H1 (cell line): Measurements from ENCODE around the gene SIGLEC11. TPM values are rescaled to one million over a fixed set of nuclear protein-coding genes. Genes with fewer than 3 reads are reported as not detected.

Source experiments
- CTCF ChIA-PET: fragments of 300-600 bp; sonication (Branson Sonifier 250); formaldehyde crosslinking; loops from one replicate; lab custom pipeline; 2021; ENCODE audit not compliant: partially characterized antibody; lab: Charles Lee
- POLR2A ChIA-PET: fragments of 300-600 bp; sonication (Branson Sonifier 250); formaldehyde crosslinking; loops from one replicate; lab custom pipeline; 2021; ENCODE audit warnings: inconsistent platforms; ENCODE audit not compliant: partially characterized antibody; lab: Charles Lee
- DNase-seq, 2 experiments: peaks; one replicate each; pipeline versions ENCODE4 v3.0.0 to v3.0.0-alpha.2; 2010 to 2022; ENCODE audit warnings: low spot score in 2 of 2, low read depth in 1 of 2, mixed read lengths in 1 of 2
- FAIRE-seq: peaks from 2 replicates; lab custom pipeline; 2011; peaks lifted over from hg19 to GRCh38; lab: Jason Lieb, UNC
- H2AFZ ChIP-seq: 2 replicates; pipeline ENCODE4 v1.8.1; 2012; ENCODE audit warnings: low read length, inconsistent platforms
- H2AK5ac ChIP-seq: 2 replicates; pipeline ENCODE4 v1.6.1; 2013; ENCODE audit warnings: low read depth, low read length
- H2BK120ac ChIP-seq: replicated peaks from 2 replicates; pipeline ENCODE3; 2013; ENCODE audit warnings: low read depth, low read length, inconsistent platforms
- H2BK12ac ChIP-seq: 2 replicates; pipeline ENCODE4 v1.6.1; 2013; ENCODE audit warnings: low read depth, low read length
- H2BK15ac ChIP-seq: 2 replicates; pipeline ENCODE4 v1.6.1; 2013; ENCODE audit warnings: low read length
- H2BK20ac ChIP-seq: 2 replicates; pipeline ENCODE4 v1.6.1; 2013; ENCODE audit warnings: low read length
- H2BK5ac ChIP-seq: 2 replicates; pipeline ENCODE4 v1.6.1; 2013; ENCODE audit warnings: low read depth, low read length
- H3K14ac ChIP-seq: 2 replicates; pipeline ENCODE4 v1.6.1; 2013; ENCODE audit warnings: inconsistent platforms; ENCODE audit not compliant: insufficient read length
- H3K18ac ChIP-seq: 2 replicates; pipeline ENCODE4 v1.6.1; 2013; ENCODE audit warnings: low read length; ENCODE audit errors: extremely low read depth
- H3K23ac ChIP-seq: 2 replicates; pipeline ENCODE4 v1.6.1; 2013; ENCODE audit warnings: inconsistent platforms; ENCODE audit not compliant: insufficient read length
- H3K23me2 ChIP-seq: 2 replicates; pipeline ENCODE4 v1.6.1; 2013; ENCODE audit warnings: low read depth, low read length
- H3K27ac ChIP-seq: 2 replicates; pipeline ENCODE4 v1.6.1; 2011; ENCODE audit warnings: low read depth, low read length, inconsistent platforms
- H3K27me3 ChIP-seq, 4 experiments: replicated peaks in 1 of 4; 1 replicate in 1 of 4; 2 replicates in 3 of 4; pipeline versions ENCODE4 v1.6.1 to v1.8.1; 2011 to 2013; ENCODE audit warnings: low read length in 3 of 4, mild to moderate bottlenecking in 3 of 4, inconsistent platforms in 2 of 4, mixed read lengths in 2 of 4, moderate library complexity in 1 of 4; ENCODE audit not compliant: control insufficient read depth in 3 of 4, insufficient read depth in 3 of 4; ENCODE audit errors: extremely low read depth in 1 of 4
- H3K36me3 ChIP-seq, 4 experiments: 2 replicates each; pipeline versions ENCODE4 v1.6.1 to v1.8.1; 2011 to 2013; ENCODE audit warnings: mild to moderate bottlenecking in 4 of 4, low read length in 3 of 4, moderate library complexity in 2 of 4, control low read depth in 1 of 4, inconsistent platforms in 1 of 4; ENCODE audit not compliant: insufficient read depth in 4 of 4, control insufficient read depth in 2 of 4
- H3K4ac ChIP-seq: replicated peaks from 2 replicates; pipeline ENCODE3; 2013; ENCODE audit warnings: low read length, low read depth, mixed read lengths, inconsistent platforms; ENCODE audit not compliant: insufficient read length
- H3K4me1 ChIP-seq, 4 experiments: replicated peaks in 1 of 4; 1 replicate in 1 of 4; 2 replicates in 3 of 4; pipeline versions ENCODE4 v1.6.1 to v1.8.1; 2011 to 2013; ENCODE audit warnings: low read length in 3 of 4, inconsistent platforms in 2 of 4, mixed read lengths in 1 of 4; ENCODE audit not compliant: insufficient read depth in 4 of 4, control insufficient read depth in 3 of 4
- H3K4me2 ChIP-seq, 2 experiments: 2 replicates each; pipeline versions ENCODE4 v1.6.1 to v1.8.1; 2011 to 2013; ENCODE audit warnings: low read depth in 2 of 2, low read length in 2 of 2, control low read depth in 1 of 2, inconsistent platforms in 1 of 2, mild to moderate bottlenecking in 1 of 2; ENCODE audit not compliant: insufficient read depth in 1 of 2
- H3K4me3 ChIP-seq, 4 experiments: fragments of 200-600, 300-600 bp in 1 of 4; sonication (generic), shearing (Covaris generic), sonication (Bioruptor Twin) in 1 of 4; 2 replicates each; pipeline versions ENCODE4 v1.5.1 to v1.8.1; 2011 to 2016; ENCODE audit warnings: low read length in 4 of 4, low read depth in 3 of 4, control low read depth in 2 of 4, inconsistent platforms in 2 of 4, mild to moderate bottlenecking in 2 of 4, mixed read lengths in 1 of 4, moderate library complexity in 1 of 4; ENCODE audit not compliant: insufficient read depth in 2 of 4; ENCODE audit errors: extremely low read depth in 1 of 4
- H3K56ac ChIP-seq: replicated peaks from 2 replicates; pipeline ENCODE3; 2013; ENCODE audit warnings: low read depth, mild to moderate bottlenecking, mixed read lengths, low read length, inconsistent platforms; ENCODE audit not compliant: insufficient read length
- H3K79me1 ChIP-seq: 2 replicates; pipeline ENCODE4 v1.6.1; 2013; ENCODE audit warnings: low read depth, low read length, control low read depth
- H3K79me2 ChIP-seq, 2 experiments: 2 replicates each; pipeline versions ENCODE4 v1.6.1 to v1.8.1; 2012 to 2013; ENCODE audit warnings: low read length in 2 of 2, mild to moderate bottlenecking in 2 of 2, inconsistent platforms in 1 of 2; ENCODE audit not compliant: insufficient read depth in 2 of 2, control insufficient read depth in 1 of 2
- H3K9ac ChIP-seq, 4 experiments: replicated peaks in 1 of 4; 1 replicate in 1 of 4; 2 replicates in 3 of 4; pipeline versions ENCODE4 v1.6.1 to v1.8.1; 2011 to 2013; ENCODE audit warnings: low read depth in 3 of 4, low read length in 3 of 4, control low read depth in 2 of 4, mild to moderate bottlenecking in 2 of 4, moderate library complexity in 2 of 4, inconsistent platforms in 1 of 4; ENCODE audit errors: extremely low read depth in 1 of 4
- H3K9me3 ChIP-seq, 2 experiments: 2 replicates each; pipeline versions ENCODE4 v1.6.1 to v1.8.1; 2012 to 2013; ENCODE audit warnings: mild to moderate bottlenecking in 2 of 2, moderate library complexity in 2 of 2, control low read depth in 1 of 2, inconsistent platforms in 1 of 2, low read depth in 1 of 2, low read length in 1 of 2, mixed read lengths in 1 of 2; ENCODE audit not compliant: insufficient read depth in 2 of 2
- H4K20me1 ChIP-seq, 2 experiments: replicated peaks in 1 of 2; 2 replicates each; pipeline versions ENCODE3 to v1.8.1; 2011 to 2013; ENCODE audit warnings: inconsistent platforms in 2 of 2, low read length in 2 of 2, mild to moderate bottlenecking in 1 of 2; ENCODE audit not compliant: insufficient read depth in 2 of 2, control insufficient read depth in 1 of 2
- H4K5ac ChIP-seq: 2 replicates; pipeline ENCODE4 v1.6.1; 2013; ENCODE audit warnings: low read length, low read depth, mixed read lengths, inconsistent platforms; ENCODE audit not compliant: insufficient read length
- H4K8ac ChIP-seq: 2 replicates; pipeline ENCODE4 v1.8.0; 2013; ENCODE audit warnings: mild to moderate bottlenecking, moderate library complexity, low read length, inconsistent platforms; ENCODE audit not compliant: insufficient read depth; ENCODE audit errors: extremely low read depth
- H4K91ac ChIP-seq: replicated peaks from 2 replicates; pipeline ENCODE3; 2013; ENCODE audit warnings: low read length, mixed read lengths, inconsistent platforms; ENCODE audit not compliant: insufficient read length
- GTF2F1 ChIP-seq: IDR thresholded peaks from 2 replicates; pipeline ENCODE4 v1.6.1; 2012; ENCODE audit warnings: low read depth, low read length, improper control_type of control experiment, borderline replicate concordance
- KDM4A ChIP-seq: IDR thresholded peaks from one replicate; pipeline ENCODE4 v1.7.1; 2012; ENCODE audit warnings: low read depth, mild to moderate bottlenecking, moderate library complexity, low read length, inconsistent platforms; ENCODE audit not compliant: severe bottlenecking
- SAP30 ChIP-seq: fragments of 300-600 bp; sonication (generic); IDR thresholded peaks from 2 replicates; pipeline ENCODE4 v1.7.1; 2012; ENCODE audit warnings: low read length, moderate library complexity, mild to moderate bottlenecking, inconsistent platforms; ENCODE audit not compliant: insufficient read depth, insufficient replicate concordance
- SIN3A ChIP-seq, 2 experiments: IDR thresholded peaks in 1 of 2; conservative IDR thresholded peaks in 1 of 2; 2 replicates each; pipeline ENCODE4 v1.6.1; 2011 to 2012; ENCODE audit warnings: low read length in 2 of 2, improper control_type of control experiment in 1 of 2, low read depth in 1 of 2, mild to moderate bottlenecking in 1 of 2
- SIRT6 ChIP-seq: IDR thresholded peaks from one replicate; pipeline ENCODE4 v1.7.1; 2012; ENCODE audit warnings: low read length, inconsistent platforms
- ZNF274 ChIP-seq: IDR thresholded peaks from 2 replicates; pipeline ENCODE4 v1.7.0; 2012; ENCODE audit warnings: low read length, borderline replicate concordance; ENCODE audit errors: extremely low read depth
- WGBS, 2 experiments: shearing (Covaris generic) in 1 of 2; methylation state at CpG; one replicate each; pipeline versions ENCODE4 v1.1.6 to v1.1.7; 2013 to 2015; ENCODE audit warnings: low lambda C conversion rate in 2 of 2, mixed read lengths in 2 of 2, inconsistent platforms in 1 of 2, low coverage in 1 of 2, missing lambda C conversion rate in 1 of 2; ENCODE audit not compliant: insufficient replicate concordance in 2 of 2, insufficient coverage in 1 of 2, insufficient read length in 1 of 2; ENCODE audit errors: extremely low coverage in 1 of 2, missing lambda C conversion rate in 1 of 2; 5-methylcytosine and 5-hydroxymethylcytosine counted together
- polyA plus RNA-seq, 7 experiments: library from polyadenylated mRNA; depleted of rRNA in 3 of 7; stranded (reverse) in 5 of 7; unstranded in 2 of 7; fragments of >200 nt in 5 of 7; fragments of 200-250 nt in 2 of 7; gene quantifications; 1 replicate in 5 of 7; 2 replicates in 1 of 7; 4 replicates in 1 of 7; pipeline versions ENCODE4 v1.2.1 to v1.2.3, GENCODE V29; 2011 to 2013; ENCODE audit warnings: missing spikeins in 2 of 7, mixed read lengths in 2 of 7
- total RNA-seq: library from RNA; stranded (reverse); fragmentation: NEBNext Ultra II Directional; extraction: Animal tissue kit (Norgen Biotek cat#: 25700); gene quantifications from 2 replicates; pipeline ENCODE4 v1.2.1, GENCODE V29; 2021
- TF ChIP-seq, protein P1 (sequence below): IDR thresholded peaks from 2 replicates; pipeline ENCODE4 v1.6.1; 2011; ENCODE audit warnings: low read depth, mild to moderate bottlenecking, low read length; ENCODE audit not compliant: insufficient read depth

SIGLEC11 gene
- total and polyA plus RNA-seq, 2 of the 8 experiments (the other 6 are each of a cell fraction or from before 2014, with no cell fraction given), result 0.18 TPM; not detected in 1

DNA sequence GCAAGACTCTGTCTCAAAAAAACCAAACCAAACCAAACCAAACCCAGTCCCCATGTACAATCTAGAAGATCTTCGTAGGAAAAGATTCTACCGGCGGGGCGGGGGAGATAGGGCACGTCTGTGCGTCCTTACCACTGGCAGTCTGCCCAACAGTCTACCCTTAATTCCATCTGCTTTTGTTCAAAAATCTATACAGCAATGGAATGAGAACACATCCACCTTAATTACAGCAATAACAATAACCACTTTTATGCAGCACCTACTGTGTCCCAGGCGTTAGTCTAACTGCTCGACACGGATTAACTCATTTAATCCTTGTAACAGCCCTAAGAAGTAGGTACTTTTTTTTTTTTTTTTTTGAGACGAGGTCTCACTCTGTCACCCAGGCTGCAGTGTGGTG is 34.5 kb downstream of the SIGLEC11 start:
- no peak overlapping the region for H2BK120ac ChIP-seq
- POLR2A ChIA-PET, result interaction anchor here (1.1 to 15.1 kb wide), 4 partner anchors 14 to 76 kb away, joined by 3 to 373 read pairs (median 12); partner anchors contain the start of gene PTOV1
- no peak overlapping the region for H2AFZ ChIP-seq
- no peaks in the 10 kb centered on the region for H3K9me3 ChIP-seq
- peaks cover 19% of the 10 kb centered on the region for H3K79me1 ChIP-seq
- DNase-seq, result no peak
- H2AK5ac ChIP-seq, result no peak overlapping the region
- H3K14ac ChIP-seq, result no peak overlapping the region
- H3K23ac ChIP-seq, result no peak overlapping the region
- no peak overlapping the region for H3K4ac ChIP-seq
- no peak overlapping the region for H4K91ac ChIP-seq
- WGBS, 2 experiments, result 90% methylated on average over 10 of the region's 10 CpGs; no CpG with 5 or more reads in 1 of the 2 experiments
- FAIRE-seq, result no peak
- H3K36me3 ChIP-seq, result peaks cover 19 to 41% (median 28%) of the 10 kb centered on the region in 4 experiments
- H2BK5ac ChIP-seq, result no peak overlapping the region
- no peak overlapping the region for H3K18ac ChIP-seq
- H2BK15ac ChIP-seq, result no peak overlapping the region
- peaks cover 27 to 38% of the 10 kb centered on the region in 2 experiments for H4K20me1 ChIP-seq
- H2BK20ac ChIP-seq, result no peak overlapping the region
- CTCF ChIA-PET, result interaction anchor here (3.2 kb wide), 1 partner anchor 12 kb away, joined by 18 read pairs; no protein-coding TSS in a partner anchor
- H2BK12ac ChIP-seq, result no peak overlapping the region
- no peak overlapping the region; the same call in 1 of the 2 replicates for H4K8ac ChIP-seq
- H3K4me3 ChIP-seq, result no peak overlapping the region
- no peak overlapping the region for H3K56ac ChIP-seq
- H3K79me2 ChIP-seq, result peaks cover 24 to 74% of the 10 kb centered on the region in 2 experiments
- peaks cover 9% of the 10 kb centered on the region for H3K23me2 ChIP-seq
- H4K5ac ChIP-seq, result no peak overlapping the region
- H3K9ac ChIP-seq, result no peak overlapping the region; a peak in 2 of 7 replicates
- no peaks in the 10 kb centered on the region for H3K27me3 ChIP-seq
- H3K4me1 ChIP-seq, result peaks cover 0 to 16% (median 3%) of the 10 kb centered on the region in 4 experiments; a peak in 5 of 7 replicates
- H3K27ac ChIP-seq, result no peak overlapping the region
- no peak overlapping the region; a peak in 1 of 4 replicates for H3K4me2 ChIP-seq
- TF ChIP-seq, protein P1, sequence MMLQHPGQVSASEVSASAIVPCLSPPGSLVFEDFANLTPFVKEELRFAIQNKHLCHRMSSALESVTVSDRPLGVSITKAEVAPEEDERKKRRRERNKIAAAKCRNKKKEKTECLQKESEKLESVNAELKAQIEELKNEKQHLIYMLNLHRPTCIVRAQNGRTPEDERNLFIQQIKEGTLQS, result no peak
- TF ChIP-seq KDM4A, result no peak
- no peak for TF ChIP-seq SAP30
- no peak for TF ChIP-seq ZNF274
- no peak for TF ChIP-seq SIN3A (conservative IDR thresholded peaks at IDR 0.05 in 1 of 2, IDR thresholded peaks at IDR 0.05 in 1 of 2; ENCODE audit: low read depth in 1 of 2, low read length in 2 of 2)
- TF ChIP-seq SIRT6, result no peak
- TF ChIP-seq GTF2F1, result no peak
